MG63 (cell line): Measurements from ENCODE around the gene SLC34A1. TPM values are rescaled to one million over a fixed set of nuclear protein-coding genes. Genes with fewer than 3 reads are reported as not detected.

Experiments
- DNase-seq: peaks from one replicate; pipeline ENCODE4 v3.0.0-alpha.2; 2020
- H3K27me3 ChIP-seq: fragments of 250-450 bp; sonication (Bioruptor Pico); 2 replicates; pipeline ENCODE4 v1.5.1; 2020; ENCODE audit warnings: mild to moderate bottlenecking, moderate library complexity
- H3K36me3 ChIP-seq: fragments of 250-450 bp; sonication (Bioruptor Pico); 2 replicates; pipeline ENCODE4 v1.5.1; 2020; ENCODE audit warnings: mild to moderate bottlenecking, moderate library complexity
- H3K4me3 ChIP-seq: fragments of 250-450 bp; sonication (Bioruptor Pico); 2 replicates; pipeline ENCODE4 v1.5.1; 2020; ENCODE audit warnings: mild to moderate bottlenecking, moderate library complexity
- H3K9me3 ChIP-seq: fragments of 250-450 bp; sonication (Bioruptor Pico); 2 replicates; pipeline ENCODE4 v1.5.1; 2020; ENCODE audit warnings: mild to moderate bottlenecking, moderate library complexity
- total RNA-seq: library from RNA; depleted of rRNA; stranded (reverse); fragments of >200 nt; shearing (Covaris generic); gene quantifications from 2 replicates; pipeline ENCODE4 v1.2.3, GENCODE V29; 2014; ENCODE audit warnings: low replicate concordance

SLC34A1 gene
- total RNA-seq, 1 experiment from 2014 or later = not detected

- peak; percentile 17 for DNase-seq
- no peak overlapping the region for H3K4me3 ChIP-seq
- no peaks in the 10 kb centered on the region for H3K9me3 ChIP-seq
- H3K27me3 ChIP-seq = no peaks in the 10 kb centered on the region
- H3K36me3 ChIP-seq = peaks cover 96% of the 10 kb centered on the region
Observed at GRCh38 chr5:177438468-177438867, 54.2 kb downstream of the SLC34A1 start.

GRCh38 chr5:177439518-177440053 lies 55.4 kb downstream of the SLC34A1 start:
- no peak for DNase-seq
- Histone ChIP-seq H3K4me3 (no peak overlapping the region), H3K36me3 (peaks cover 96% of the 10 kb centered on the region), H3K9me3 (no peaks in the 10 kb centered on the region), H3K27me3 (no peaks in the 10 kb centered on the region)

- Histone ChIP-seq H3K27me3 (no peaks in the 10 kb centered on the region), H3K4me3 (no peak overlapping the region), H3K9me3 (no peaks in the 10 kb centered on the region), H3K36me3 (peaks cover 96% of the 10 kb centered on the region)
- peak; percentile 17 for DNase-seq
Observed at GRCh38 chr5:177440211-177440989, 56.2 kb downstream of the SLC34A1 start.

- Histone ChIP-seq H3K4me3 (no peak overlapping the region), H3K9me3 (no peaks in the 10 kb centered on the region), H3K36me3 (peaks cover 97% of the 10 kb centered on the region), H3K27me3 (no peaks in the 10 kb centered on the region)
- peak; percentile 6 for DNase-seq
Observed at GRCh38 chr5:177440990-177441780, 57.0 kb downstream of the SLC34A1 start.

- DNase-seq = no peak
- no peaks in the 10 kb centered on the region for H3K9me3 ChIP-seq
- no peaks in the 10 kb centered on the region for H3K27me3 ChIP-seq
- H3K36me3 ChIP-seq = peaks cover 90% of the 10 kb centered on the region
- H3K4me3 ChIP-seq = no peak overlapping the region
Observed at GRCh38 chr5:177442066-177442826, 58.0 kb downstream of the SLC34A1 start.

- peaks cover 79% of the 10 kb centered on the region for H3K36me3 ChIP-seq
- H3K27me3 ChIP-seq = no peaks in the 10 kb centered on the region
- H3K4me3 ChIP-seq = no peak overlapping the region
- no peak for DNase-seq
- no peaks in the 10 kb centered on the region for H3K9me3 ChIP-seq
Observed at GRCh38 chr5:177443144-177443983, 59.1 kb downstream of the SLC34A1 start.

- Histone ChIP-seq H3K27me3 (no peaks in the 10 kb centered on the region), H3K4me3 (no peak overlapping the region), H3K36me3 (peaks cover 79% of the 10 kb centered on the region), H3K9me3 (no peaks in the 10 kb centered on the region)
- DNase-seq = no peak
Observed at GRCh38 chr5:177444106-177445051, 60.1 kb downstream of the SLC34A1 start.

GRCh38 chr5:177445052-177445916 lies 61.0 kb downstream of the SLC34A1 start:
- Histone ChIP-seq H3K9me3 (no peaks in the 10 kb centered on the region), H3K36me3 (peaks cover 79% of the 10 kb centered on the region), H3K4me3 (peak overlapping the region; percentile 66), H3K27me3 (no peaks in the 10 kb centered on the region)
- no peak for DNase-seq

- peaks cover 79% of the 10 kb centered on the region for H3K36me3 ChIP-seq
- no peaks in the 10 kb centered on the region for H3K27me3 ChIP-seq
- no peak for DNase-seq
- H3K4me3 ChIP-seq = peak overlapping the region; percentile 66
- no peaks in the 10 kb centered on the region for H3K9me3 ChIP-seq
Observed at GRCh38 chr5:177445917-177446199, 61.6 kb downstream of the SLC34A1 start.

GRCh38 chr5:177446200-177447065 lies 62.2 kb downstream of the SLC34A1 start, which contains the start of gene PRR7:
PRR7 (plus strand) TSS chr5:177446814; CDS start chr5:177455068, 8,254 bp downstream.
- H3K36me3 ChIP-seq = peaks cover 76% of the 10 kb centered on the region
- H3K27me3 ChIP-seq = no peaks in the 10 kb centered on the region
- H3K4me3 ChIP-seq = peak within 1 kb of the TSS; percentile 66
- H3K9me3 ChIP-seq = no peaks in the 10 kb centered on the region
- DNase-seq = peak; percentile 91

- Histone ChIP-seq H3K36me3 (peaks cover 74% of the 10 kb centered on the region), H3K9me3 (no peaks in the 10 kb centered on the region), H3K4me3 (peak overlapping the region; percentile 66), H3K27me3 (no peaks in the 10 kb centered on the region)
- DNase-seq = peak; percentile 87
Observed at GRCh38 chr5:177447066-177447610, 62.9 kb downstream of the SLC34A1 start.

- peak overlapping the region; percentile 66 for H3K4me3 ChIP-seq
- H3K9me3 ChIP-seq = no peaks in the 10 kb centered on the region
- peaks cover 70% of the 10 kb centered on the region for H3K36me3 ChIP-seq
- DNase-seq = peak; percentile 100
- no peaks in the 10 kb centered on the region for H3K27me3 ChIP-seq
Observed at GRCh38 chr5:177447611-177448243, 63.5 kb downstream of the SLC34A1 start.
